Activated CD4-positive, CD25-positive, alpha-beta regulatory T cell treated with anti-CD3 and anti-CD28 coated beads, Interleukin-2, amount 50 U/mL, for 24 hours (primary cell): ENCODE data around the gene IKBKE.

Experiments
- ATAC-seq, 2 donors: fragments of 150-1000 bp; cut with Tn5 transposase; one replicate each; pipeline ENCODE4 v1.10.0; 2021; ENCODE audit warnings: mild to moderate bottlenecking in 1 of 2, moderate library complexity in 1 of 2

The IKBKE gene

DNA sequence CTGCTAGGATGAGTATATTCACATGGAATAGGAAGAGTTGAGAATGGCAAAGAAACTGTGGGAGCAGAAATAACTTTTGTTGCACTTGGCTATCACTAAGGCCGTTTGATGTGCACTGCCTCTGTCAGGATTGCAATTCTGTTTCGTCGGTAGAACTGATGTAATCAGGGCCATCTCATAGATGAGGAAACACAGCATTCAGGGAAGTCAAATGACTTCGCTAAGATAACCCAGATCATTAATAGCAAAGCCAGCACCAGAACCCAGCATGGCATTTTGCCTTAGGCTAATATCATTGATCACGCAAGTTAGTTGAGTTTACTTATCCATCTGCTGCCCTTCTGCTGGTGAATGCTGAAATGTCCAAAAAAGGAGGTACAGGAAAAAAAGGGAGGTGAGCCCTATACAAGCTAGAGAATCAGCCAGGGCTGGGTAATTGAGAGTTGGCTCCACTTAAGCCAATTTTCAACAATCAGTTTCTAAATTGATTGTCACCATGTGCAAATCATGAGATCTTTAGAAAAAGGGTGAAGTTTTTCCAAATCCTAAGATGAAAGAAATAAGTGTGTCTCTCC, 44.6 kb downstream of the IKBKE start:
- no peak for ATAC-seq

DNA sequence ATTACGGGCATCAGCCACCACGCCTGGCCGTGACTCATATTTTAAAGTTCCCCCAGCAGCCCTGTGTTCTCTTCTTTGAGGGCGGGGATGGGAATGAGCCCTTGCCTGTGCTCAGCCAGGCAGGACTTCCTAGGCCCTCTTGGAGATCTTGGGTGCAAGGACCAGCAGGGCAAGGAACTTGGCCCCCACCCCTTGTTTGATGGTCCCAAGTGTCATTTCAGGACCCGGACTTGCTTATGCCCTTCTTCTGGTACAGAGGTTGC, 46.4 kb downstream of the IKBKE start:
- no peak for ATAC-seq

DNA sequence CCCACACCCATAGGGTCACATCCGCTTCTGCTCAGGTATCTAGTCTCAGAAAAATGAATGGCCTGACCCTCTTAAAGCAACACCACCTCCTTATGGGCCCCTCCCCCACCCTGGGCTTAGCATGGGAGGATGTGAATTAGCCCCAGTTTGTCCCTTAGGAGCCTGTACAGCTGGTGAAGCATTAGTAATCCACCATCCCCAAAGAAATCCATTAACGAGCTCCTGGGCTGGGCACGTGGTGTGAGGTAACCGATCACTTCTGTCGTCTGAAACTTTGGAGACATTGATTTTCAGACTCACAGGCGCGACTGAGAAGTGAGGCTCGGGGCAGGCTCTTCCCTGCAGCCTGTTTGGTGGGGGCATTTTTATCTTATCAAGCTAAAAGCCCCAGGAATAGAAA, 47.5 kb downstream of the IKBKE start:
- ATAC-seq = no peak

DNA sequence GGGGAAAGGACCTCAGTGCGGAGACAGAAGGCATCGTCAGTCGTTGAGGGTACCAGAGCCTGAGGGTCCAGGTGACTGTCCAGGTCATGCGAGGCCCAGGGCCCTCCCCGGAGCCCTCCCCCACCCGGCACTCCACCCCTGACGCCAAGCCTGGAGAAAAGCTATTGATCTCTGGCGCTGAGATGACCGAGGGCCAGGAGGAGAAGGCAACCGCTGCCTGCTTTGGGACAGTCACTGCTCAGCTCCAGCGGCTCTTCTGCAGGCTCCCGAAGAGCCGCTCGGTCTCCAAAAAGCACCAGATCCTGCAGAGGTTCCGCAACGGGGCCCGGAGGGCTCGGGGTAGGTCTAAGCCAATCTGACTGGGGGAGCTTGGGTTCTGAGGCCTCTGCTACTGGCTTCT, 47.9 kb downstream of the IKBKE start:
- no peak for ATAC-seq

DNA sequence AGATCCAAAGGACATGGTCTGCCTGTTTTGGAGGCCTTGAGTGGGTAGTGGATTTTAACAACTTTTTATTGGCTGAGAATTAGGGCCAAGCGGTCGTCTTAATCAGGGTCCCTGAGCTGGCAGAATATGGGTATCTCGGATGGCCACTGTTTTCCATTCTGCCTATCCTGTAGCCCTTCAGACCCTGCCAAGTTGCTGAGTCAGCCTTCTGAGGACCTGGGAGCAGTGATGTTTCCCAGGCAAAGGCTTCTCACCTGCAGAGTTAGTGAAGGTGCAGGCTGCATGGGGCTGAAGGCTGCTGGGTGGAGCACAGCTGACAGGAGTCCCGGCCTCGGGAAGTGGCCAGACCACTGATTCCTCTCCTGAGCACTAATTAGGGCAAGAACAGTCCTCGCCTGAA, 48.5 kb downstream of the IKBKE start:
- no peak for ATAC-seq

DNA sequence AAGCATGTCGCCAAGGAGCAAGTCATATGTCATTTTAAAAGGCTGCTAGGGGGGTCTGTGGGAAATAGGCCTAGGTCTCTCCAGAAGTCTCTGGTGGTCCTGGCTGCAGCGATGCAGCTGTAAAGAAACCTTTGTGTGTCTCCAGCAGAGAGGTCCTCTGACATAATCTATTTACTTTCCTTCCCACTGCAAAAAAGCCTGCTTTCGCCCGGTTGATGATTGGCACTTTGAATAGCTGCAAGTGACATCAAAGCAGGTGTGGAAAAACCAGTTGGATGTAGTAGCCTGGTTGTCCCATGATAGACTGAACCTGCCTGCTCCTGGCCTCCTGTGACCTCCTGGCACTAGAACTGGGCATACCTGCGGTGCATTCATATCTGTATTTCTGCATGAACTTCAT, 50.9 kb downstream of the IKBKE start:
- no peak for ATAC-seq

DNA sequence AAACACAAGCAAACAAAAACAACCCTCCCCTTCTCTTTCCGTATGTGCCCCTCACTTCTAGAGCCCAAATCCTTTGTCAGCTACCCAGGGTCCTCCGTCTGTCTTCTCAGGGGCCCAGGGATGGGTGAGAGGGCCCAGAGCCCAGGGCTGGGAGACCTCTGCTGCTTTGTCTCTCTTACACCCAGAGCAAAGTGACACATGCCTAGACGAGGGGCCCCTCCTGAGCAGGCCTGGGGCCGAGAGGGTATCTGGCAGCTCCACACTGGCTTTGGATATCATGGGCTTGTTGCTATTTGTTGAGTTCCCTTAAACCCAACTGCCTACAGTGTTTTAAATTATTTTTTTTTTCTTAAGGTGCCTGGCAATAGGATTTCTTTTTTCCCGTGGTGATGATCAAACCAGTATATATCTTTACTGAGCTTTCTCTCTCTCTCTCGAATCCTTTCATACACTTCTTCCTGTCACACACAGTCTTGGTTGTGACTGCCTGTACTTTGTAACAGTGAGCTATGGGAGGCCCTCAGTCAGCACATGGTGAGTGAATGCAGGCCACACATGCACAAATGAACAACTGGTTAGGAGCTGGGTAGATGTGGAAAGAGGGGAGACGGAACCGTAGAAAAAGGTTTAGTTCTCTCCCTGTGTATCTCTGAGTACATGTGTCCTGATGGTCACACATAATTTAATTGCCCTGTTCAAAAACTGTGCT, 51.6 kb downstream of the IKBKE start:
- ATAC-seq = no peak

DNA sequence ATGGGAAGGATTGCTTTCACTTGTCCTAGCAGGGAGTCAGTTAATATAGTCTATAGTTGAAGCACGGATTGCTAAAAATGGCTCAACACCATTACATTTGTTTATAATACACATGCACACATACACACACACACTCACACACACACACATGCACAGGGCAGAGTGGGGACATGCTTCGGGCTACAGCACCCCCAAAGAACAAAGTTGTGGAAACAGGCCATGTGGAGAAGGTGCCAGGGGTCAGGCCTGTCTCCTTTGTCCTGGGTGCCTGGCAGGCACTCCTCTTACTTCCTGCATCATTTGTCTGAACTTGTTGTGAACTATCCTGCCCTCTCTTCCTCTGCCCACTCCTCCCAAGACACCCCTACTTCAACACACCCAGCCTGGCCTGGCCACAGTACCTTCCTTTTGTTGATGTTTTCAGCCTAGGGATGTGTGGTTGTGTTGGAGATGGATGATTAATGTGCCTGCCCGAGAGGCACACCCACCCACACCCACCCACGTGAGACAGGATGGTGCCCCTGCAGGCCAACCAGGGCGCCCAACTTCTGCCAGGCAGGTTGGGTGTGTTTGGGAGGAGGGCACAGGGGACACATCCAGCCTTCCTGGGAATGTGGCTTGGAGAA, 54.6 kb downstream of the IKBKE start:
- no peak for ATAC-seq

DNA sequence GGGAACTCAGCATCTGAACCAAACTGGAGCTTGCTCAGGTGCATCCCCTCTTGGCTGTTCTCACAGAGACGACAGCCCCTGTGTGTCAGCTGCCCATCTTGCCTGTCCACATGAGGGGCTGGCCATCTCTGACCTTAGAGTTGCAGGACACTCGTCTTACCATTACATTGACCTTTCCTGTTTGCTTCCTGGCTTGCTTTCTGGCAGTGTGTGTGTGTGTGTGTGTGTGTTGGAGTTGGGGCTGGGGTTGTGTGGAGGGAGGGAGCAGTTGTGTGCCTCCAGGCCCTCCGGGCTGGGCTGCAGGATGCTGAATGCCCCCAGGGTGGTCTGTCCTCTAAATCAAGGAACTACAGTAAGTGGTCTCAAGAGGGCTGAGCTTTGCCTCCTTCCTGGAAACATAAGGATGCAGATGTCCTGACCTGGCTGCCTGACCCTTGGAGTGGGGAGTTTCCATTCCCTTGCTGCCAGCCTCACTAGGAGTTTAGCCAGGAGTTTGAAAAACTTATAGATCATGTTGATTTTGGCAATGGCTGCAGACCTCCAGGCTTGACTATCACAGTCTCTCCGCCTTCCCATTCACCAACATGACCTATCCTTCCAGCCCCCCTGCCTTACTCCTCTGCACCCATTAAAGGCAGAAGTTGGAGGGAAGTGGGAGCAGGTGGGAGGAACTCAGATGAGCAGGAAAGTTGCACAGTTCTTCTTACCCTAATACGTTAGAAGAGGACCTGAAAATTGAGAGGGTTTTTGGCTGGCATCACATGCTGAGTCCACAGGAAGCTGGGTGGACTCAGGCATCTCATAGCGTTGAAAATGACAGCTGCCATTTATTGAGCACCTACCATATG, 56.0 kb downstream of the IKBKE start:
- ATAC-seq = no peak

DNA sequence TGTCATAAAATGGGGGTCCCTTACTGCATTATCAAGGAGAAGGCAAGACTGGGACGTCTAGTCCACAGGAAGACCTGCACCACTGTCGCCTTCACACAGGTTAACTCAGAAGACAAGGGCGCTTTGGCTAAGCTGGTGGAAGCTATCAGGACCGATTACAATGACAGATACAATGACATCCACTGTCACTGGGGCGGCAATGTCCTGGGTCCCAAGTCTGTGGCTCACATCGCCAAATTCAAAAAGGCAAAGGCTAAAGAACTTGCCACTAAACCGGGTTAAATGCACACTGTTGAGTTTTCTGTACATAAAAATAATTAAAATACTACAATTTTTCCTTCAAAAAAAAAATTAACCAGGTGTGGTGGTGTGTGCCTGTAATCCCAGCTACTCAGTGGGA, 59.1 kb downstream of the IKBKE start:
- ATAC-seq = no peak

DNA sequence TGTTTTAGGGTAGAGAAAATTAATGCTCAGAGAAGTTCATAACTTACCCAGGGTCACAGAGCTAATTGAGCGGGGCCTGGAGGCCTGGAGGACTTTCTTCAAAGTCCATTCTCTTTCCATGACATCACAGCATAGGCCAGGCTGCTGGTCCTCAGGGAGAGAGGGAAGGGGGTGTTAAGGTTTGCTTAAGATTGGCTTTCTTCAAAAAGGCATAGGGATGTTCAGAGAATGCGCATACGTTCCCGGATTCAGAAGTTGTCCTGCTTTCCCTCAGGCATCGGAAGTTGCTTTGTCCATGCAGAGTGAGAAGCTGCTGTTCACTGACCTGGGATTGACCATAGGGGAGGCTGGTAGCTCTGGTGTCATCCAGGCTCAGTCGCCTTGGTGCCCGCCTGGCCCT, 62.1 kb downstream of the IKBKE start:
- ATAC-seq = no peak

DNA sequence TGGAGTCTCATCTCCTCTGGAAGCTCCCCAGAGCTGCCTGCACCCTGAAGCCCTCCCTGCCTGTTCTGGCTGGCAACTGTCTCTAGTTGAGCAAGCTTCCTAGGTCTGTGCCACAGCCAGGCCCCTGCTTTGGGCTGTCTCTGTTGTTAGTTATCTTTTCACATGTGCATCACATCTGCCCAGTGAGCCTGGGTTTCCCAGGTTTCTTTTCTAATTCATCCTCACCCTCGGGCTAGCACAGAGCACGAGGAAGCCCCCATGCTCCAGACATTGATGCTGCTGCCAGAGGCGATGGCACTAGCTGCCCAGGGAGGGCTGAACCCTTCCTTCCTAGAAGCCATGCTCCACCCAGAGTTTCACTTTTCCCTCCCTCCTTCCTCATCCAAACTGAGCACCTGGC, 64.3 kb downstream of the IKBKE start:
- ATAC-seq = no peak

DNA sequence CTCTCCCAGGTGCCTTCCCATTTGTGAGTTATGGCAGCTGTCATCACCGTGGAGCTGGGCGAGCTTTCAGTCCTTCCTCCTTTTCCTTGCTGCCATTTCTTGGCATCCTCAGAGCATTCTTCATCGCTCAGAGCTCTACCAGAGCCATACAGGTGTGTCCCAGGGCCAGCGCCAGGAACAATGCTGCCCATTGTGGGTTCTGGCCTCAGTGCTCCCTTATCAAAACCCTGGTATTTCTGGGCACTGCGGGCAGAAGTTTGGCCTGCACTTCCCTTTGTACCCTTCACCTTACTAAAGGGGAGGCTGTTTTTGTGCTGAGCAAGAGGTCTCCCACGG, 65.5 kb downstream of the IKBKE start:
- no peak for ATAC-seq

DNA sequence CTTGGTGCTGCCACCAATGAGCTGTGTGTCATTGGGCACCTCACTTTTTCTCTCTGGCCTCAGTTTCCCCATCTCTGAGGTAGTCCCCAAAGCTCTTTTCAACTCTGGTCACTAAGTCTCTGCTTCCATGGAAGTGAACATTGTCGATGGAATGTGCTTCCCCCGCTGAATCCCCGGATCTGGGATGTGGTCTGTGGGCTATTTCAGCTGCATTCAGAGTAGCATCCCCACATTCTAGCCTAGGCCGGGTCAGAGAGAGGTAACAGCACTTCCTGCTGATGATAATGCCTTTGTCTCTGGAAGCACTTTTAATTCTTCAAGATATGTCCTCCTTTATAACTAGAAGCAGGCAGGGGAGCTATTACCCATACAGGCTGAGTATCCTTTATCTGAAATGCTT, 66.9 kb downstream of the IKBKE start:
- ATAC-seq = no peak

DNA sequence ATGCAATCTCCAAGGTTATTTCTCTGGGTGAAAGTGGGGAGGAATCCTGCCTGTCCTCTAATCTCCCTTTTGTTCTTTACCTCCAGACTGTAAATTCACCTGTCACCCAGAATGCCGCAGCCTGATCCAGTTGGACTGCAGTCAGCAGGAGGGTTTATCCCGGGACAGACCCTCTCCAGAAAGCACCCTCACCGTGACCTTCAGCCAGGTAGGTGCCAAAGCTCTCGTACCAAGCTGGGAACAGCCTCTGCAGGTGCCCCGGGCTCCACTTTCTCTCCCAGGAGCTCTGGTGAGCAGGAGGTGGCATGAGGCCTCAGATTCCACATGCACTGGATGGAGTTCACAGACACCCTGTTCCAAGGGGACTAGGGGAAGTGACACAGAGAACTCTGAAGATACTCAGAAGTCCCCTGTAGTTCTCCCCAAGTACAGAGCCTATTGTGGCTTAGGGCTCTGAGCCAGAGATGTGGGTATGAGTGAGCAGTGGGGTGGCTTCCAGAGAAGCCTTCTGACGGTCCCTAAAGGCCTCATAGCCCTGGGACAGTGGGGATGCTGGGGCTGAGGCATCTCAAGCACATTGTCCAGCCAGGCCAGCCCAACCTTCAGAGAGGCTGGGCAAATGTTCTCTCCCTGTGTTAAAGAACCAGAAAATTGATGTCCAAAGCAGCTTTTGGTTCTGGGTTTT, 68.0 kb downstream of the IKBKE start:
- ATAC-seq = no peak

DNA sequence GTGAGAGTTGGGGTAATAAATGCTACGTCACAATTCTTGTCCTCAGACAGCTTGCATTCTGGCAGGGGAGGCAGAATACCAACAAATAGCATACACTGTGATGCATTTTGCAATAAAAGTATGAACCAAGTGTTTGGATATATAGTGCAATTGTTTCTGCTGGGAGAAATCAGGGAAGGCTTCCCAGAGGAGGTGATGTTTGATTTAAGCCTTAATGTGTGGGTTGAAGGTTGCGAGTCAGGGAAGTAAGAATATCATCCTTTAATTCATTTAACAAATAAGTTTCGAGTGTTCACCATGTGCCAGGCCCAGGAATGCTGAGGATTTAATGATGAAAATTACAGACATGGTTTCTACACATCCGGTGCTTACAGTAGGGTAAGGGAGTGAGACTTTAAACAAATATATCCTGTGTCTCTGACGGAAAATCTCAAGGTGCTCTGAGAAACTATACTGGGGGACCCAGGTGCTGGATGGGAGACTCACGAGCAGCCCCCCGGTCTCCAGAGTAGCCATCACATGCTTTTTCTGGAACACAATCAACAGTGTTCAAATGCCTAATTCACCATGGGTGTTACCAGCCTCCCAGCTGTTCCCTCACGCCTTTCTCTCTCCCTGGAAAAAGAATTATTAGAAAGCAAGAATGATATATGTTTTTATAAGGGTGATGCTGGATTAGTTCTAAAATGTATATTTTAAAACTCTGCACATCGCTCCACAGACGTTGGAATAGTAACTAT, 68.8 kb downstream of the IKBKE start:
- no peak for ATAC-seq

DNA sequence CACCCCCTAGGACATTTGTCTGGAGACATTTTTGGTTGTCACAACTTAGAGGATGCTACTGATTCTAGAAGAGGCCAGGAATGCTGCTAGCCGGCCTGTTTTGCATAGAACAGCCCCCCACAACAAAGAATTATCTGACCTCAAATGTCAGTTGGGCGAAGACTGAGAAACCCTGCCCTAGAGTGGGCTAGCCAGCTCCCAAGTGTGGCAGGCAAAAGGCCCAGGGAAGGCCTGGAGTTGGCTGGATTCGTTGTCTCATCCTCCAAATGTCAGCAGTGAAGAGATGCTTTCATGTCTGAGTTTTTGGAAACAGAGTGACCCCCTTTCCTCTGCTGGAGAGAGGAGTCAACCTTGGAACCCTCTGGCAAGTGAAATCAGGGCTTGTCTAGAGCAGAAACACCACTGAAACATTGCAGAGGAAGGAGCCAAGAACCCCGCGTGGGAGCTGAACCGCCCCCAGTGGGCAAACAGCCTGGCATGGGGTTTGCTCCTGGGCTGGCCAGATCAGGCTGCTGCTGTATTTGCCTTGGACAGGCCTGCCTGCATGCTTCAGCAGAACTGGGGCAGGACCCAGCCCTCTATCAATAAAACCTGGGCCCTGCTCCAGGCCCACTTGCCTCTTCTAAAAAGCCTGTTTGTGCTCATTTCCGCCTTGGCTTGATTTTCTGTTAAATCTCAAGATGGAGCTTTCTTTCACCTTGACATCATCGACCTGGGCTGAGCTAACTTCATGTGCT, 69.9 kb downstream of the IKBKE start:
- no peak for ATAC-seq

DNA sequence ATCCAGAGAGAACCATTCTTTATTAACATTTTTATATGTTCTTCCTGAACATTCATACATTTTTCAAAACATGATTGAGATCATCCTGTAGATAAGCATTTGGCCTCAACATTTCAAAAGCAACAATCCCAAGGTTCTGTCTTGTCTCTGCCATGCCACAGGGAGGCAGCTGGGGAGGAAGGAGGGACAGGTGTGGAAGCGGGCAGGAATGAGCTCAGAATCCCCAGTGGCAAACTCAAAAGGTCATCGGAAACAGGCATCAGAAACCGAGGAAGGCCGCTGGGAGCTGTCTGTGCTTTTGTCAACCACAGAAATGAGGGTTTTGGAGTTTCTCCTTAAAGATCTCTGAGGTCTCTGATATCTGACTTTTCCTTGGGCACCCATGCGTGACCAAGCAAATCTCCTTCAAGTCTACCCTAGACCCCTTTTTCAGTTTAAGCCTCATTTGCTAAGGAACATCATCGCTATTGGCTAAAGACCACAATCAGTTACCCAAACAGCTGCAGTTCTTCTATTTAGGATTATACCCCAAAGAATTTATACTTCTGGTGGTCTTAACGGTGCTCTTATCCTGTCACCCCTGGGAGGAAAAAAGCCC, 71.1 kb downstream of the IKBKE start:
- no peak for ATAC-seq

DNA sequence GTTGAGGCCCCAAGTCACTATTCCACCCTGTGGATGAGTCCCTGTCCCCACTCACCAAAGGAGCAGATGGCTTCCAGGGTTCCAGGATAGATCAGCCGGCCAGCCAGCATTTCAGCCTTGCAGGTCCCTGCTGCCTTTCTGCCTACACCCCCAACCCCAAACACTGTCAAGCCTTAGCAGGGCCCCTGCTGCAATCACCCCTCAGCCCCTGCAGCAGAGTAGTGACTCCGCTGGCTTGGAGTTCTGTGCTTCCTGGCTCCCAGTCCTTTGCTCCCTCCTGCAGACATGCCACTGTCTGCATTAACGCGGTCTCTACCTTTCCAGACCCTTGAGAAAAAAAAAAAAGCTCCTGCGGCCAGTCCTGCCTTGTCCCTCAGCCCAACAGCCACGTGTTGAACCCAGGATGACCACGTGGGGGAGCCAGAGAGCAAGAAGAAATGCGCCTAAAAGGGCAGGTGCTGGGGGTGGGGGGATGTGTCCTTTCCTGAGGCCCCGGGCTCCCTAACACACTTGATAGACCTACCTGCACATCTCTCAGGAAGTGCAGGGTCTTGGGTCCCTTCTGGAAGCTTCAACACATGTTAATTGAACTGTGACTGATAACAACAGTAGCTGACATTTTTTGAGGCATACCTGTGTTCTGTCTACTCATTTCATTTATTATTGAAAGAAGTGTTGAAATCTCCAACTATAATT, 74.4 kb downstream of the IKBKE start:
- ATAC-seq = peak; percentile 78 to 86

DNA sequence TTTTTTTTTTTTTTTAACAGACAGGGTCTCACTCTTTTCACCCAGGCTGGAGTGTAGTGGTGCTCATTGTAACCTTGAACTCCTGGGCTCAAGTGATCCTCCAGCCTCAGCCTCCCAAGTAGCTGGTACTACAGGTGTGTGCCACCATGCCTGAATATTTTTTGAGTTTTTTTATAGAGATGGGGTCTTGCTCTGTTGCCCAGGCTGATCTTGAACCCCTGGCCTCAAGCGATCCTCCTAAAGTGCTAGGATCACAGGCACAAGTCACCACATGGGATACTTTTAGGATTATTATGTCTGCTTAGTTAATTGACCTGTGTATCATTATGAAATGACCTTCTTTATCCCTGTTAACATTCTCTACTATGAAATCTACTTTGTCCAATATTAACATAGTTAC, 75.1 kb downstream of the IKBKE start:
- peak in 1 of 2 donors; percentile 22 for ATAC-seq
